IMR-90 (cell line): ENCODE data around the gene NARF. TPM values are rescaled to one million over a fixed set of nuclear protein-coding genes. Genes with fewer than 3 reads are reported as not detected.

Source experiments
- ATAC-seq: fragments of 200-7000 bp; cut with Tn5 transposase; 2 replicates; pipeline ENCODE4 v1.9.1; 2020; ENCODE audit warnings: low read depth, mild to moderate bottlenecking, moderate library complexity
- BruUV-seq: library from RNA; stranded (reverse); fragments of 400-500 nt; replicated peaks from 2 replicates; lab custom pipeline; 2021; lab: Mats Ljungman, UMichigan
- CTCF ChIA-PET: fragments of 300-600 bp; formaldehyde crosslinking; extraction: SDS; loops from one replicate; lab custom pipeline; 2021; ENCODE audit warnings: antibody characterized with exemption; lab: Yijun Ruan, JAX
- POLR2A ChIA-PET: fragments of 300-600 bp; sonication (Branson Sonifier 250); formaldehyde crosslinking; loops from one replicate; lab custom pipeline; 2022; ENCODE audit warnings: antibody characterized with exemption; ENCODE audit not compliant: unreplicated experiment; lab: Charles Lee
- DNase-seq: peaks from one replicate; pipeline ENCODE4 v3.0.0; 2013
- H2AFZ ChIP-seq: replicated peaks from 2 replicates; pipeline ENCODE3; 2013; ENCODE audit warnings: low read length, mild to moderate bottlenecking; ENCODE audit not compliant: poor library complexity
- H2AK5ac ChIP-seq: 2 replicates; pipeline ENCODE4 v1.6.1; 2013; ENCODE audit warnings: low read depth, low read length, inconsistent platforms
- H2AK9ac ChIP-seq: replicated peaks from 2 replicates; pipeline ENCODE3; 2013; ENCODE audit warnings: mild to moderate bottlenecking, low read depth, low read length, moderate library complexity; ENCODE audit not compliant: poor library complexity
- H2BK120ac ChIP-seq: 2 replicates; pipeline ENCODE4 v1.6.1; 2013; ENCODE audit warnings: low read depth, low read length, inconsistent platforms
- H2BK15ac ChIP-seq: 3 replicates; pipeline ENCODE4 v1.6.1; 2013; ENCODE audit warnings: low read depth, low read length, inconsistent platforms
- H2BK20ac ChIP-seq: 2 replicates; pipeline ENCODE4 v1.6.1; 2013; ENCODE audit warnings: low read depth, mild to moderate bottlenecking, inconsistent platforms, low read length, moderate library complexity
- H2BK5ac ChIP-seq: 2 replicates; pipeline ENCODE4 v1.6.1; 2013; ENCODE audit warnings: mild to moderate bottlenecking, low read depth, low read length, inconsistent platforms; ENCODE audit not compliant: poor library complexity, severe bottlenecking
- H3K14ac ChIP-seq: replicated peaks from 2 replicates; pipeline ENCODE4 v1.6.1; 2013; ENCODE audit warnings: low read depth, low read length, inconsistent platforms
- H3K18ac ChIP-seq: 2 replicates; pipeline ENCODE4 v1.6.1; 2013; ENCODE audit warnings: low read depth, low read length, control low read depth
- H3K23ac ChIP-seq: 2 replicates; pipeline ENCODE4 v1.6.1; 2013; ENCODE audit warnings: low read depth, low read length, inconsistent platforms
- H3K27ac ChIP-seq: 2 replicates; pipeline ENCODE4 v1.5.1; 2013; ENCODE audit warnings: mild to moderate bottlenecking, control low read depth, low read length; ENCODE audit not compliant: insufficient read depth
- H3K27me3 ChIP-seq: 2 replicates; pipeline ENCODE4 v1.6.1; 2013; ENCODE audit warnings: low read length; ENCODE audit not compliant: control insufficient read depth, insufficient read depth
- H3K36me3 ChIP-seq: 2 replicates; pipeline ENCODE4 v1.6.1; 2013; ENCODE audit warnings: low read length, mixed read lengths; ENCODE audit not compliant: control insufficient read depth, insufficient read depth
- H3K4ac ChIP-seq: 2 replicates; pipeline ENCODE4 v1.6.1; 2013; ENCODE audit warnings: low read depth, low read length, inconsistent platforms
- H3K4me1 ChIP-seq: 2 replicates; pipeline ENCODE4 v1.6.1; 2013; ENCODE audit warnings: low read length, mixed read lengths; ENCODE audit not compliant: control insufficient read depth, insufficient read depth
- H3K4me2 ChIP-seq: 2 replicates; pipeline ENCODE4 v1.6.1; 2013; ENCODE audit warnings: low read depth, mild to moderate bottlenecking, control low read depth, low read length, moderate library complexity
- H3K4me3 ChIP-seq: 2 replicates; pipeline ENCODE4 v1.5.1; 2013; ENCODE audit warnings: low read depth, mild to moderate bottlenecking, control low read depth, low read length, moderate library complexity; ENCODE audit not compliant: insufficient read depth
- H3K56ac ChIP-seq: 2 replicates; pipeline ENCODE4 v1.6.1; 2013; ENCODE audit warnings: low read length, inconsistent platforms; ENCODE audit not compliant: insufficient read depth; ENCODE audit errors: extremely low read depth
- H3K79me1 ChIP-seq, 2 experiments: 2 replicates each; pipeline ENCODE4 v1.6.1; 2013; ENCODE audit warnings: low read length in 2 of 2, inconsistent platforms in 1 of 2, low read depth in 1 of 2
- H3K9ac ChIP-seq: 2 replicates; pipeline ENCODE4 v1.6.1; 2013; ENCODE audit warnings: low read depth, low read length, control low read depth
- H3K9me1 ChIP-seq: 2 replicates; pipeline ENCODE4 v1.6.1; 2013; ENCODE audit warnings: low read length, inconsistent platforms; ENCODE audit not compliant: insufficient read depth
- H3K9me3 ChIP-seq: 2 replicates; pipeline ENCODE4 v1.6.1; 2013; ENCODE audit warnings: low read length; ENCODE audit not compliant: control insufficient read depth, insufficient read depth
- H4K20me1 ChIP-seq: 2 replicates; pipeline ENCODE4 v1.6.1; 2013; ENCODE audit warnings: low read length, inconsistent platforms; ENCODE audit not compliant: insufficient read depth
- H4K5ac ChIP-seq: 2 replicates; pipeline ENCODE4 v1.6.1; 2013; ENCODE audit warnings: mild to moderate bottlenecking, low read depth, low read length, control low read depth
- H4K8ac ChIP-seq, 2 experiments: 2 replicates each; pipeline ENCODE4 v1.6.1; 2013; ENCODE audit warnings: low read depth in 2 of 2, low read length in 2 of 2, control low read depth in 1 of 2, inconsistent platforms in 1 of 2
- H4K91ac ChIP-seq: 2 replicates; pipeline ENCODE4 v1.6.1; 2013; ENCODE audit warnings: low read depth, low read length, inconsistent platforms; ENCODE audit not compliant: insufficient read depth
- CEBPB ChIP-seq: IDR thresholded peaks from 2 replicates; pipeline ENCODE4 v1.6.1; 2012; ENCODE audit warnings: low read depth, low read length, improper control_type of control experiment
- CHD1 ChIP-seq: IDR thresholded peaks from 2 replicates; pipeline ENCODE4 v1.6.1; 2012; ENCODE audit warnings: low read depth, low read length, improper control_type of control experiment
- CTCF ChIP-seq: conservative IDR thresholded peaks from 2 replicates; pipeline ENCODE4 v1.5.1; 2012; ENCODE audit warnings: mild to moderate bottlenecking, low read depth, low read length, improper control_type of control experiment
- FOS ChIP-seq: fragments of 150-350 bp; IDR thresholded peaks from 2 replicates; pipeline ENCODE4 v1.6.1; 2016; ENCODE audit warnings: low read depth, low read length
- MAZ ChIP-seq: IDR thresholded peaks from 2 replicates; pipeline ENCODE4 v1.6.1; 2012; ENCODE audit warnings: low read depth, mild to moderate bottlenecking, low read length, improper control_type of control experiment, moderate library complexity, borderline replicate concordance
- MXI1 ChIP-seq: IDR thresholded peaks from 2 replicates; pipeline ENCODE4 v1.6.1; 2012; ENCODE audit warnings: low read depth, mild to moderate bottlenecking, low read length, moderate library complexity, borderline replicate concordance
- NFE2L2 ChIP-seq: fragments of 150-350 bp; IDR thresholded peaks from 2 replicates; pipeline ENCODE4 v1.6.1; 2016; ENCODE audit warnings: low read depth, mild to moderate bottlenecking, low read length
- POLR2A ChIP-seq: IDR thresholded peaks from 2 replicates; pipeline ENCODE4 v1.6.1; 2012; ENCODE audit warnings: mild to moderate bottlenecking, low read depth, low read length
- RCOR1 ChIP-seq: IDR thresholded peaks from 2 replicates; pipeline ENCODE4 v1.6.1; 2012; ENCODE audit warnings: mild to moderate bottlenecking, low read length, improper control_type of control experiment; ENCODE audit not compliant: insufficient replicate concordance
- SMC3 ChIP-seq: fragments of 150-350 bp; IDR thresholded peaks from 2 replicates; pipeline ENCODE4 v1.6.1; 2016; ENCODE audit warnings: low read depth, mild to moderate bottlenecking, antibody characterized with exemption, low read length, moderate library complexity
- WGBS, 2 experiments: methylation state at CpG; one replicate each; pipeline versions ENCODE4 v1.1.5 to v1.1.7; 2013; ENCODE audit warnings: missing lambda C conversion rate in 2 of 2; ENCODE audit not compliant: insufficient read length in 1 of 2; ENCODE audit errors: extremely low coverage in 2 of 2; 5-methylcytosine and 5-hydroxymethylcytosine counted together
- dilution Hi-C: fragments of 300-500 bp; cut with HindIII; formaldehyde crosslinking; loops from one replicate; pipeline ENCODE4 v1.14.3; 2018; ENCODE audit warnings: low sequenced_read_pairs; ENCODE audit not compliant: unreplicated experiment
- in situ Hi-C: fragments of 300-500 bp; cut with MboI; formaldehyde crosslinking; loops from 3 replicates; pipeline ENCODE4 v1.14.3; 2019; ENCODE audit warnings: low sequenced_read_pairs, inconsistent platforms, mixed read lengths
- intact Hi-C: fragments of 100-400 bp; cut with micrococcal nuclease; formaldehyde crosslinking; loops from 2 replicates; pipeline ENCODE4 v1.10.0; 2022
- polyA plus RNA-seq, 3 experiments: library from polyadenylated mRNA; depleted of rRNA; stranded (reverse); fragments of >200 nt; gene quantifications; 2 replicates each; pipeline ENCODE4 v1.2.3, GENCODE V29; 2012; ENCODE audit warnings: low replicate concordance in 1 of 3
- total RNA-seq: library from RNA; depleted of rRNA; stranded (reverse); fragments of >200 nt; gene quantifications from 2 replicates; pipeline ENCODE4 v1.2.3, GENCODE V29; 2012
- TF ChIP-seq, protein P1 (sequence below): fragments of 150-350 bp; IDR thresholded peaks from 2 replicates; pipeline ENCODE4 v1.6.1; 2017; ENCODE audit warnings: mild to moderate bottlenecking, antibody characterized with exemption, low read length, low read depth

NARF gene
- total and polyA plus RNA-seq, 2 of the 4 experiments (the other 2 are of a cell fraction), result 83.7 to 94.8 TPM

- TF ChIP-seq, protein P1, sequence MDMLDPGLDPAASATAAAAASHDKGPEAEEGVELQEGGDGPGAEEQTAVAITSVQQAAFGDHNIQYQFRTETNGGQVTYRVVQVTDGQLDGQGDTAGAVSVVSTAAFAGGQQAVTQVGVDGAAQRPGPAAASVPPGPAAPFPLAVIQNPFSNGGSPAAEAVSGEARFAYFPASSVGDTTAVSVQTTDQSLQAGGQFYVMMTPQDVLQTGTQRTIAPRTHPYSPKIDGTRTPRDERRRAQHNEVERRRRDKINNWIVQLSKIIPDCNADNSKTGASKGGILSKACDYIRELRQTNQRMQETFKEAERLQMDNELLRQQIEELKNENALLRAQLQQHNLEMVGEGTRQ, result no peak
Observed at GRCh38 chr17:82415336-82415735, 43.2 kb upstream of the NARF start (continued).

DNA sequence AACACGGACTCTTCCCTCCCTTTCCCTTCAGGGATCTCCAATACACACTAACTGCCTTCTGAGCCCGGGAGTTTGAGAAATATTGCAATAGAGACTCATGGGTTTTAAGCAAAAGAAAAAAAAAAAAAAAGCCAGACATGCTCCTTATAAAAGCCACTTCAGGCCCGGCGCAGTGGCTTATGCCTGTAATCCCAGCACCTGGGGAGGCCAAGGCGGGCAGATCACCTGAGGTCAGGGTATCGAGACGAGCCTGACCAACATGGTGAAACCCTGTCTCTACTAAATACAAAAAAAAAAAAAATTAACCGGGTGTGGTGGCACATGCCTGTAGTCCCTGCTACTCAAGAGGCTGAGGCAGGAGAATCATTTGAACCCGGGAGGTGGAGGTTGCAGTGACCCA is 42.8 kb upstream of the NARF start:
- H3K4me3 ChIP-seq, result no peak overlapping the region
- no peak overlapping the region for H3K9ac ChIP-seq
- intact Hi-C loops (no loop called here), dilution Hi-C loops (no loop called here), in situ Hi-C loops (no loop called here)
- no peak overlapping the region for H2BK5ac ChIP-seq
- BruUV-seq, result no TSS peak
- no peaks in the 10 kb centered on the region for H3K9me3 ChIP-seq
- H3K4ac ChIP-seq, result no peak overlapping the region
- H3K14ac ChIP-seq, result no peak overlapping the region
- no peak overlapping the region for H2AFZ ChIP-seq
- TF ChIP-seq CTCF (no peak), RCOR1 (no peak), FOS (no peak), SMC3 (no peak), POLR2A (no peak), CHD1 (no peak), CEBPB (no peak), MAZ (no peak), NFE2L2 (no peak), MXI1 (no peak)
- TF ChIP-seq, protein P1, result no peak
- H3K56ac ChIP-seq, result no peak overlapping the region
- ATAC-seq, result no peak
- H3K79me1 ChIP-seq, result peaks cover 0 to 21% of the 10 kb centered on the region in 2 experiments; a peak in 2 of 4 replicates
- no peak overlapping the region for H4K8ac ChIP-seq
- no peak overlapping the region for H2BK120ac ChIP-seq
- DNase-seq, result no peak
- no peak overlapping the region for H4K5ac ChIP-seq
- peaks cover 25% of the 10 kb centered on the region for H4K20me1 ChIP-seq
- peaks cover 2% of the 10 kb centered on the region; the same call in 1 of the 2 replicates for H3K36me3 ChIP-seq
- 0 out of 2 replicates have a peak, but pooled peaks cover 4% of the 10 kb centered on the region for H3K9me1 ChIP-seq
- H3K27me3 ChIP-seq, result no peaks in the 10 kb centered on the region
- no peak overlapping the region for H4K91ac ChIP-seq
- H3K4me2 ChIP-seq, result no peak overlapping the region
- no peak overlapping the region for H2BK15ac ChIP-seq
- no peak overlapping the region for H3K23ac ChIP-seq
- no peak overlapping the region for H2BK20ac ChIP-seq
- H3K4me1 ChIP-seq, result no peaks in the 10 kb centered on the region
- H2AK9ac ChIP-seq, result no peak overlapping the region
- H2AK5ac ChIP-seq, result no peak overlapping the region
- no peak overlapping the region for H3K27ac ChIP-seq
- ChIA-PET POLR2A (no interaction called here), CTCF (no interaction called here)
- WGBS, 2 experiments, result no CpG with 5 or more reads among the region's 9 CpGs
- H3K18ac ChIP-seq, result no peak overlapping the region
